ENCODE results near the gene TAS2R3. TPM values are rescaled to one million over a fixed set of nuclear protein-coding genes. Genes with fewer than 3 reads are reported as not detected.
"Not testable (repeated sequence)": the region's sequence is repeated elsewhere in the genome, so short reads cannot be mapped to it uniquely, and the experiment has no call there.

TAS2R3 gene
- total RNA-seq, 1 experiment from 2014 or later, result not detected

DNA sequence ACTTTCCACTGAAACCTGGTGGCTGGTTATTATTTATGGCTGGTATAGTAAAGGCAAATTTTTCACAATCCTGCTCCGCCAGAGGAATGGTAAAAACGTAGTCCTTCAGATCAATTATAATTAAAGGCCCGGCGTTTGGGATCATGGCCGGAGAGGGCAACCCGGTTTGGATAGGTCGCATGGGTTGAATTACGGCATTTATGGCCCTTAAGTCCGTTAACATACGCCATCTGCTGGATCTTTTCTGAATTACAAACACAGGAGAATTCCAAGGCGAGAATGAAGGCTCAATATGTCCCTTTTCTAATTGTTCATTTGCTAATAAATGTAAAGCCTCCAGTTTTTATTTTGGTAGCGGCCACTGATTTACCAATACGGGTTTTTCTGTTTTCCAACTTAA is 11.3 kb upstream of the TAS2R3 start:
- Histone ChIP-seq H3K36me3 (peaks cover 53% of the 10 kb centered on the region), H3K9me3 (peaks cover 3% of the 10 kb centered on the region; the same call in 1 of the 2 replicates), H3K27me3 (no peaks in the 10 kb centered on the region), H3K4me3 (no peak overlapping the region)
- no peak for DNase-seq

DNA sequence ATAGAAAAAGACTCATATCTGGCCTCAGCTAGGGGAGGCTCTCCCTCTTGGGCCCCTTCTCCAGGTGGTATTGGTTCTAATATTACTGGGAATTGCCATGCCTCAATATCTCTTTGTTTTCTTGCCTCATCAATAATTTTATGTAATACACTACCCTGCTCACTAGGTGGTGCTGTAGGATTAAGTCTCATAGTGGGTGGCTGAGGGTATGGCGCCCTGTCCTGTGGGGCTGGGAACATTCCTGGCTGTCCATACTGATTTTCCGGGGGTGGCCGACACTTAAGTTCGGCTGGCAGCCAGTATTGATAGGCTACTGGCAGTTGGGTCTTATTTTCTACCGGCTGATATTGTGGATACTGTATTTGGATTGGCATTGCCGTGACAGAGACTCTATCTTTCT is 9.0 kb upstream of the TAS2R3 start:
- Histone ChIP-seq H3K9me3 (peaks cover 3% of the 10 kb centered on the region; the same call in 1 of the 2 replicates), H3K36me3 (peaks cover 33% of the 10 kb centered on the region), H3K4me3 (no peak overlapping the region), H3K27me3 (no peaks in the 10 kb centered on the region)
- DNase-seq, result no peak

DNA sequence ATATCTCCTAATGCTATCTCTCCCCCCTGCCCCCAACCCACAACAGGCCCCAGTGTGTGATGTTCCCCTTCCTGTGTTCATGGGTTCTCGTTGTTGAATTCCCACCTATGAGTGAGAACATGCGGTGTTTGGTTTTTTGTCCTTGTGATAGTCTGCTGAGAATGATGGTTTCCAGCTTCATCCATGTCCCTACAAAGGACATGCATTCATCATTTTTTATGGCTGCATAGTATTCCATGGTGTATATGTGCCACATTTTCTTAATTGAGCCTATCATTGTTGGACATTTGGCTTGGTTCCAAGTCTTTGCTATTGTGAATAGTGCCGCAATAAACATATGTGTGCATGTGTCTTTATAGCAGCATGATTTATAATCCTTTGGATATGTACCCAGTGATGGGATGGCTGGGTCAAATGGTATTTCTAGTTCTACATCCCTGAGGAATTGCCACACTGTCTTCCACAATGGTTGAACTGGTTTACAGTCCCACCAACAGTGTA is 6.2 kb downstream of the TAS2R3 start:
- not testable (repeated sequence) for H3K36me3 ChIP-seq, DNase-seq, H3K4me3 ChIP-seq, H3K9me3 ChIP-seq, H3K27me3 ChIP-seq

DNA sequence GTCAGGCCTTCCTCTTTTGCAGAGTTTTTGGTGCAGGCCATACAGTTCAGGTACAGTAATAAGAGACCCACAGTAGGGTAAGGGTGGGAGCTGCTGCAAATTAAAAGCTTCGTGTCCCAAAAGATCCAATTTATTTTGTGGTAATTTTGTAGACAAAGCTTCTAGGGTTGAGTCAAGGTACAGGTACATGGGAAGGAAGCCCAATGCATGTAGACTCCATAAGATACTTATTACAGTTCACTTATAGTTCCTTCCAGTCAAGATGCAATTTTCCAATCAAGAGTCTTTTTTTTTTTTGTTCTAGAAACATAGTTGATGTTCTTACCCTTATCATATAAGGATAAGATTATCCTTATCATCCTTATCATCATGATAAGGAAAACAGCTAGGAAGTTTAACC is 12.5 kb downstream of the TAS2R3 start, which contains the start of gene TAS2R4:
Gene TAS2R4 (plus strand): TSS at position 301 of the 400 bp plus-strand sequence. CDS start 1,815 bp downstream, outside the sequence.
- no peak for DNase-seq
- H3K27me3 ChIP-seq, result no peaks in the 10 kb centered on the region
- no peaks in the 10 kb centered on the region for H3K36me3 ChIP-seq
- no peaks in the 10 kb centered on the region for H3K9me3 ChIP-seq
- H3K4me3 ChIP-seq, result no peak within 1 kb of the TSS

DNA sequence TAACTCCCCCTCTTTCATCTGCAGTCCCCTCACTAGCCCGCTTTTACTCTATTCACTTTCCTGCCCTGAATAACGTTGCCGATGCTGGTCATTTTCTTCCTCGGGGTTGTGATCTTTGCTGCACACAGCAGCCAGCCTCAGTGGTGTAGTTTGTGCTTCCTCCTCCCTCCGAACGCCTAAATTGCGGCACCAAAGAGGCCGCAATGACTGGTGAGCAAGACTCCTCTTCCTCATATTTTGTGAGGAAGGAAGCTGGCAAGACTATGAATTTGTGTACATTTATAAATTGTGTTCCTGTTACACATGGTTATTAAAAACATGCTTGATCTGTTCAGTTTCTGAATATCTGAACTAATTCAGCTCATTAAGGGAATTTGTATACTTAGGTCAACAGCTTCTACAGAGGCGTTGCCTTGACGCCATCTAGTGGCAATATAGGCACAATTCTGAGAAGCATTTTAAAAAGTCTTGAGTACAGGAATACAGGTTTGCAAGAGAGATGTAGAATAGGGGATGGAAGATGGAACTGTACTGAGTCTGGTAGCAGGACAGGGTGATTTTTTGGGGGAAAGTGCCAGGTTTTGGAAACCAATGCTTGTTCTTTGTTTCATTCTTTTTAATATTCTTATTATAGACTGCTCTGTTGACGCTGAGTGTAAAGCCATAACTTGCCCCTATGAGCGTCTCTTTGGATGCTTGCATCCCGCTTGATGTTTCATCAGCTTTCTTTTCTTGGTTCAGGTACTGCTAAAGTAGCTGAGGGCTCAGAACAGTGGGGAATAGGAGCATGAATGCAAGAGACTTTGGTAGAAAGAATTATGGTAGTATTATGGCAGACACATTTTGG is 22.0 kb downstream of the TAS2R3 start:
- no peaks in the 10 kb centered on the region for H3K27me3 ChIP-seq

GRCh38 chr7:141788296-141788695 is 24.4 kb downstream of the TAS2R3 start:
- H3K9me3 ChIP-seq, result no peaks in the 10 kb centered on the region
- no peaks in the 10 kb centered on the region for H3K27me3 ChIP-seq
- H3K36me3 ChIP-seq, result no peaks in the 10 kb centered on the region
- H3K4me3 ChIP-seq, result no peak overlapping the region
- no peak for DNase-seq

More for the DNA sequence above, 22.0 kb downstream of the TAS2R3 start:
- H3K36me3 ChIP-seq, result no peaks in the 10 kb centered on the region
- H3K9me3 ChIP-seq, result no peaks in the 10 kb centered on the region
- no peak overlapping the region for H3K4me3 ChIP-seq
- DNase-seq, result peak; percentile 1

GRCh38 chr7:141789917-141790316 is 26.0 kb downstream of the TAS2R3 start, which contains the start of gene TAS2R5:
TAS2R5 (plus strand) TSS chr7:141790217; CDS start chr7:141790362, 145 bp downstream.
- no peaks in the 10 kb centered on the region for H3K9me3 ChIP-seq
- no peaks in the 10 kb centered on the region for H3K36me3 ChIP-seq
- H3K4me3 ChIP-seq, result no peak within 1 kb of the TSS
- H3K27me3 ChIP-seq, result no peaks in the 10 kb centered on the region
- DNase-seq, result no peak

DNA sequence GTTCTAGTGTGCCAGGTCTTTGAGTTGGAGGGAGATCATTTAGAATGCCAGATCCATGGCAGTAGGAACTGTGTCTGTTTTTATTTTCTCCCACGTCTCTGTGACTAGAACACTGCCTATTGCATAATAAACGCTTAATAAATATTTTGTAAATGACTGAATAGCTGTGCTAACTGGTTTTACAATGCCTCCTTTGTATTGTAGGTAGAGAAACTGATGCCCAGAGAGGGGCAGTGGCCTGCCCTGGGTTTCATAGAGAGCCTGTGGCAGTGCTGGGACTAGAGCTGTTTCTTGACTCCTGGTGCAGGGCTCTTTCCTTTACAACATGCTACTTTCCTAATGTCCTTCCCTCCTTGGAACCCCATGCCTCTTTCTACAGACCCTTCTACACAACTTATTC is 28.6 kb downstream of the TAS2R3 start:
- no peaks in the 10 kb centered on the region for H3K9me3 ChIP-seq
- no peak overlapping the region for H3K4me3 ChIP-seq
- no peak for DNase-seq
- no peaks in the 10 kb centered on the region for H3K36me3 ChIP-seq
- no peaks in the 10 kb centered on the region for H3K27me3 ChIP-seq

Other genes starting within 250 kb of the TAS2R3 start
- gene AGK, start 212.7 kb upstream of the TAS2R3 start, total RNA-seq (2014; rRNA removed; shearing (Covaris generic); ENCODE audit: low replicate concordance), result 18.0 and 23.3 TPM in 2 replicates
- 1.3 and 2.1 TPM in 2 replicates for gene DENND11, start 61.9 kb upstream of the TAS2R3 start, total RNA-seq (2014; rRNA removed; shearing (Covaris generic); ENCODE audit: low replicate concordance)
- gene WEE2, start 55.7 kb upstream of the TAS2R3 start, total RNA-seq (2014; rRNA removed; shearing (Covaris generic); ENCODE audit: low replicate concordance), result not detected in 2 replicates
- 135 and 212 TPM in 2 replicates for gene SSBP1, start 25.7 kb upstream of the TAS2R3 start, total RNA-seq (2014; rRNA removed; shearing (Covaris generic); ENCODE audit: low replicate concordance)
- gene TAS2R4, start 12.6 kb downstream of the TAS2R3 start, total RNA-seq (2014; rRNA removed; shearing (Covaris generic); ENCODE audit: low replicate concordance), result not detected in 2 replicates
- not detected in 2 replicates for gene TAS2R5, start 26.1 kb downstream of the TAS2R3 start, total RNA-seq (2014; rRNA removed; shearing (Covaris generic); ENCODE audit: low replicate concordance)
- gene PRSS37, start 77.4 kb downstream of the TAS2R3 start, total RNA-seq (2014; rRNA removed; shearing (Covaris generic); ENCODE audit: low replicate concordance), result not detected in 2 replicates
- not detected in 2 replicates for gene OR9A4, start 152.3 kb downstream of the TAS2R3 start, total RNA-seq (2014; rRNA removed; shearing (Covaris generic); ENCODE audit: low replicate concordance)
- not detected in 2 replicates for gene CLEC5A, start 182.9 kb downstream of the TAS2R3 start, total RNA-seq (2014; rRNA removed; shearing (Covaris generic); ENCODE audit: low replicate concordance)
- not detected in 2 replicates for gene TAS2R38, start 209.7 kb downstream of the TAS2R3 start, total RNA-seq (2014; rRNA removed; shearing (Covaris generic); ENCODE audit: low replicate concordance)
- not detected in 2 replicates for gene MGAM, start 231.8 kb downstream of the TAS2R3 start, total RNA-seq (2014; rRNA removed; shearing (Covaris generic); ENCODE audit: low replicate concordance)

Measured in MG63 (cell line).